HEK293T (cell line): ENCODE measurements around the gene ZNF593OS.
A peak's percentile ranks its signal among the peaks of the same experiment; 100 is the strongest.

Experiments
- CTCF ChIA-PET: fragments of 350-600 bp; formaldehyde crosslinking; extraction: SDS; loops from one replicate; lab custom pipeline; 2021; ENCODE audit warnings: antibody characterized with exemption, inconsistent platforms; lab: Yijun Ruan, JAX
- POLR2A ChIA-PET: fragments of 350-600 bp; formaldehyde crosslinking; extraction: SDS; loops from one replicate; lab custom pipeline; 2020; ENCODE audit warnings: antibody characterized with exemption, inconsistent platforms; lab: Yijun Ruan, JAX
- DNase-seq: peaks from one replicate; pipeline ENCODE4 v3.0.0; 2012; ENCODE audit warnings: mixed read lengths; ENCODE audit errors: extremely low spot score
- ARNT ChIP-seq: fragments of 450-650 bp; IDR thresholded peaks from 2 replicates; pipeline ENCODE4 v1.6.1; 2017; ENCODE audit warnings: mild to moderate bottlenecking
- BHLHE40 ChIP-seq: fragments of 450-650 bp; IDR thresholded peaks from 2 replicates; pipeline ENCODE4 v1.6.1; 2016; ENCODE audit warnings: mild to moderate bottlenecking, moderate library complexity, borderline replicate concordance
- CTBP1 ChIP-seq: fragments of 450-650 bp; IDR thresholded peaks from 2 replicates; pipeline ENCODE4 v1.6.1; 2016; ENCODE audit warnings: borderline replicate concordance
- ELF4 ChIP-seq: fragments of 450-650 bp; IDR thresholded peaks from 2 replicates; pipeline ENCODE4 v1.6.1; 2017; ENCODE audit warnings: antibody characterized with exemption
- FOXA1 ChIP-seq: fragments of 450-650 bp; IDR thresholded peaks from 2 replicates; pipeline ENCODE4 v1.6.1; 2016; ENCODE audit warnings: mild to moderate bottlenecking
- FOXK2 ChIP-seq: fragments of 450-650 bp; IDR thresholded peaks from 2 replicates; pipeline ENCODE4 v1.6.1; 2016; ENCODE audit warnings: mild to moderate bottlenecking
- FOXM1 ChIP-seq: fragments of 450-650 bp; IDR thresholded peaks from 2 replicates; pipeline ENCODE4 v1.6.1; 2017; ENCODE audit warnings: mild to moderate bottlenecking, borderline replicate concordance
- HDGF ChIP-seq: fragments of 450-650 bp; IDR thresholded peaks from 2 replicates; pipeline ENCODE4 v1.6.1; 2017; ENCODE audit warnings: antibody characterized with exemption, borderline replicate concordance
- L3MBTL2 ChIP-seq: fragments of 450-650 bp; conservative IDR thresholded peaks from 2 replicates; pipeline ENCODE4 v1.6.1; 2016; ENCODE audit warnings: mild to moderate bottlenecking
- LEF1 ChIP-seq: fragments of 450-650 bp; IDR thresholded peaks from 2 replicates; pipeline ENCODE4 v1.6.1; 2017; ENCODE audit warnings: mild to moderate bottlenecking, borderline replicate concordance
- NFRKB ChIP-seq: fragments of 450-650 bp; IDR thresholded peaks from 2 replicates; pipeline ENCODE4 v1.6.1; 2016; ENCODE audit warnings: mild to moderate bottlenecking, moderate library complexity
- SP1 ChIP-seq: fragments of 450-650 bp; IDR thresholded peaks from 2 replicates; pipeline ENCODE4 v1.6.1; 2017
- SUZ12 ChIP-seq: fragments of 450-650 bp; IDR thresholded peaks from 2 replicates; pipeline ENCODE4 v1.6.1; 2016; ENCODE audit warnings: mild to moderate bottlenecking
- TARDBP ChIP-seq: fragments of 450-650 bp; IDR thresholded peaks from 2 replicates; pipeline ENCODE4 v1.6.1; 2016
- ZNF384 ChIP-seq: fragments of 450-650 bp; IDR thresholded peaks from 2 replicates; pipeline ENCODE4 v1.6.1; 2016
- TF ChIP-seq, protein P1 (sequence below): fragments of 450-650 bp; IDR thresholded peaks from 2 replicates; pipeline ENCODE4 v1.6.1; 2016

The ZNF593OS gene

GRCh38 chr1:26213335-26213905 is 41.8 kb upstream of the ZNF593OS start:
- TF ChIP-seq ZNF384 (peak; percentile 50), BHLHE40 (no peak)
- no peak for DNase-seq
- CTCF ChIA-PET: interaction anchor here (1.0 kb wide), 1 partner anchor 10 kb away, joined by 3 read pairs; no protein-coding TSS in a partner anchor
- POLR2A ChIA-PET: no interaction called here

DNA sequence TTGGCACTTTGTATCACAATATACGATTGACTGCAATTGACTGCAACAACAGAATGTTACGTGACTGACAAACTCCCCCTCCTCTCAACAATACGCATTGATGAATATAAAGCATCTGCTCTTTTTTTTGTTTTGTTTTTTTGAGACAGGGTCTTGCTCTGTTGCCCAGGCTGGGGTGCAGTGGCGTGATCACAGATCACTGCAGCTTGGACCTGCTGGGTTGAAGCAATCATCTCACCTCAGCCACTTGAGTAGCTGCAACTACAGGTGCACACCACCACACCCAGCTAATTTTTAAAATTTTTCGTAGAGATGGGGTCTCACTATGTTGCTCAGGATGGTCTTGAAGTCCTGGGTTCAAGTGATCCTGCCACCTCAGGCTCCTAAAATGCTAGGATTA is 41.1 kb upstream of the ZNF593OS start:
- DNase-seq: no peak
- ChIA-PET CTCF (interaction anchor here (1.0 to 2.7 kb wide), 2 partner anchors 9 to 21 kb away, joined by 3 to 12 read pairs; partner anchors contain the start of gene CEP85), POLR2A (interaction anchor here (1.3 kb wide), 1 partner anchor 43 kb away, joined by 4 read pairs; the partner anchor contains the start of gene ZNF593)
- no peak for TF ChIP-seq ZNF384
- no peak for TF ChIP-seq L3MBTL2

- no peak for DNase-seq
- no peak for TF ChIP-seq FOXM1
- no peak for TF ChIP-seq TARDBP
- TF ChIP-seq L3MBTL2: no peak
- TF ChIP-seq ELF4: no peak
- no peak for TF ChIP-seq SP1
- TF ChIP-seq SUZ12: no peak
- TF ChIP-seq LEF1: no peak
- no peak for TF ChIP-seq BHLHE40
- TF ChIP-seq ZNF384: no peak
- TF ChIP-seq, protein P1, sequence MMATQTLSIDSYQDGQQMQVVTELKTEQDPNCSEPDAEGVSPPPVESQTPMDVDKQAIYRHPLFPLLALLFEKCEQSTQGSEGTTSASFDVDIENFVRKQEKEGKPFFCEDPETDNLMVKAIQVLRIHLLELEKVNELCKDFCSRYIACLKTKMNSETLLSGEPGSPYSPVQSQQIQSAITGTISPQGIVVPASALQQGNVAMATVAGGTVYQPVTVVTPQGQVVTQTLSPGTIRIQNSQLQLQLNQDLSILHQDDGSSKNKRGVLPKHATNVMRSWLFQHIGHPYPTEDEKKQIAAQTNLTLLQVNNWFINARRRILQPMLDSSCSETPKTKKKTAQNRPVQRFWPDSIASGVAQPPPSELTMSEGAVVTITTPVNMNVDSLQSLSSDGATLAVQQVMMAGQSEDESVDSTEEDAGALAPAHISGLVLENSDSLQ: no peak
- TF ChIP-seq ARNT: no peak
- no peak for TF ChIP-seq CTBP1
- no peak for TF ChIP-seq FOXA1
- no peak for TF ChIP-seq HDGF
- TF ChIP-seq NFRKB: no peak
- no peak for TF ChIP-seq FOXK2
- ChIA-PET CTCF (interaction anchor here (0.6 to 2.7 kb wide), 2 partner anchors 24 to 362 kb away, joined by 10 to 12 read pairs; partner anchors contain the start of gene CEP85), POLR2A (interaction anchor here (0.6 to 1.5 kb wide), 2 partner anchors 24 to 25 kb away, joined by 3 to 6 read pairs; partner anchors contain the start of gene CEP85)
Measured at GRCh38 chr1:26210147-26210870, 38.7 kb upstream of the ZNF593OS start.

- ChIA-PET POLR2A (interaction anchor here (1.4 kb wide), 1 partner anchor 30 kb away, joined by 6 read pairs; the partner anchor contains the start of gene CEP85), CTCF (interaction anchor here (0.5 to 1.1 kb wide), 2 partner anchors 9 to 89 kb away, joined by 3 read pairs; no protein-coding TSS in a partner anchor)
- no peak for DNase-seq
- TF ChIP-seq NFRKB: no peak
- no peak for TF ChIP-seq TARDBP
- TF ChIP-seq BHLHE40: no peak
- TF ChIP-seq LEF1: no peak
- no peak for TF ChIP-seq L3MBTL2
- TF ChIP-seq HDGF: no peak
- TF ChIP-seq ELF4: no peak
- no peak for TF ChIP-seq ARNT
- no peak for TF ChIP-seq ZNF384
- TF ChIP-seq CTBP1: no peak
- TF ChIP-seq, protein P1: no peak
Measured at GRCh38 chr1:26203642-26204318, 32.1 kb upstream of the ZNF593OS start.

DNA sequence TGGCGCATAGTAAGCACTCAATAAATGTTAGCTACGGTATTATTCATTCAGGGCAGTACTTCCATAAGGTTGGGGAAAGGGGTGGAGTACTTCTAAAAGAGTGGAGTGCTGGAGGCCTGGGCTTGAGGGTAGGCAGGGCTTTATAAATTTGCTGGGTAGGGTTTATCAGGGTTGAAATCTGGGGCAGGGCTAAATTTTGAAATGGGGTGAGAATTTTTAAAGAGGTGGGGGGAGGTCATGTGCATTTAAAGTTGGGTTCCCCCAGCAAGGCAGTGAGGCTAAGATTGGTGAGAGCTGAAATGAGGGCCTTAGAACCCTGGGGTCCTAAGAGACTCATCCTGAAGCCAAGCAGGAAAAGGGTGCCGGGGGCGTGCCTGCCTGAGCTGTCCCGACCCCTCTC is 28.8 kb upstream of the ZNF593OS start:
- ChIA-PET CTCF (no interaction called here), POLR2A (no interaction called here)
- DNase-seq: no peak
- no peak for TF ChIP-seq ZNF384
- TF ChIP-seq NFRKB: no peak
- TF ChIP-seq CTBP1: no peak
- TF ChIP-seq SP1: no peak
- no peak for TF ChIP-seq FOXM1
- no peak for TF ChIP-seq ELF4
- TF ChIP-seq LEF1: no peak
- TF ChIP-seq TARDBP: no peak
- no peak for TF ChIP-seq FOXK2
- no peak for TF ChIP-seq ARNT

DNA sequence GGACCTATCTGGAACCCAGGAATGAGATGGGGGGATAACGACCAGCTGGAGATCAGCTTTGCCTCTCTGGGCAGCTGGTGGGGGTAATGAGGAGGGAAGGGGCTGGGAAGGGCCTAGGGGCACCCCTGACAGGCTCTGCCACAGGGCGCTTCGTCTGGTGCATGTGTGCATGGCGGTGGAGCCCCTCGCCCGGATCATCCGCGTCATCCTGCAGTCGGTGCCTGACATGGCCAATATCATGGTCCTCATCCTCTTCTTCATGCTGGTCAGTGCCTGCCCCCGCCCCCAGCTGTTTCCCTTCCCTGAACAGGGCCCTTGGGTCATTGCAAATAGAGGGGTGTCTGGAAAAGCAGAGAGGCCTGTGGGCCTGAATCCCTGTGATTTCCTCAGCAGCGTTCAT is 26.2 kb upstream of the ZNF593OS start:
- DNase-seq: no peak
- TF ChIP-seq L3MBTL2: no peak
- CTCF ChIA-PET: no interaction called here
- POLR2A ChIA-PET: no interaction called here

- POLR2A ChIA-PET: no interaction called here
- CTCF ChIA-PET: no interaction called here
- TF ChIP-seq FOXM1: no peak
- TF ChIP-seq BHLHE40: no peak
- no peak for TF ChIP-seq ZNF384
- TF ChIP-seq TARDBP: no peak
- no peak for TF ChIP-seq ARNT
- no peak for TF ChIP-seq L3MBTL2
- DNase-seq: no peak
Measured at GRCh38 chr1:26197301-26197700, 25.7 kb upstream of the ZNF593OS start.
